Prostate gland (tissue), 2 donors: Measurements from ENCODE around the gene SCGB1C1. TPM values are rescaled to one million over a fixed set of nuclear protein-coding genes. Genes with fewer than 3 reads are reported as not detected.

Experiments
- DNase-seq: peaks from one replicate; pipeline ENCODE4 v3.0.0-alpha.2; 2019; ENCODE audit warnings: low spot score
- H3K27ac ChIP-seq, 2 donors: fragments of 200-600 bp; sonication (generic); 2 replicates each; pipeline ENCODE4 v1.5.1; 2017 to 2019
- H3K27me3 ChIP-seq: fragments of 200-600 bp; sonication (generic); replicated peaks from 2 replicates; pipeline ENCODE4 v1.5.1; 2019; ENCODE audit not compliant: insufficient read depth
- H3K36me3 ChIP-seq, 2 donors: fragments of 200-600 bp; sonication (generic); 1 replicate in 1 of 2; 2 replicates in 1 of 2; pipeline versions ENCODE4 v1.5.1 to v1.8.1; 2017 to 2019
- H3K4me1 ChIP-seq: fragments of 200-600 bp; sonication (generic); replicated peaks from 2 replicates; pipeline ENCODE4 v1.5.1; 2019
- H3K4me3 ChIP-seq, 2 donors: fragments of 200-600 bp; sonication (generic); 2 replicates each; pipeline ENCODE4 v1.5.1; 2017 to 2019
- H3K9me3 ChIP-seq: fragments of 200-600 bp; sonication (generic); 2 replicates; pipeline ENCODE4 v1.5.1; 2017
- POLR2A ChIP-seq: fragments of 450-650 bp; IDR thresholded peaks from one replicate; pipeline ENCODE4 v1.6.1; 2016; ENCODE audit warnings: antibody characterized with exemption, mild to moderate bottlenecking
- POLR2AphosphoS5 ChIP-seq: sonication (generic); formaldehyde crosslinking; IDR thresholded peaks from one replicate; pipeline ENCODE4 v1.6.1; 2017; ENCODE audit warnings: antibody characterized with exemption
- WGBS: methylation state at CpG from one replicate; pipeline ENCODE4 v1.1.5; 2018; 5-methylcytosine and 5-hydroxymethylcytosine counted together
- intact Hi-C: fragments of 100-400 bp; cut with DNase I; formaldehyde crosslinking; loops from one replicate; pipeline ENCODE4 v1.14.2; 2022
- total RNA-seq, 2 donors: library from RNA; depleted of rRNA; stranded (reverse); fragments of >200 nt; gene quantifications; one replicate each; pipeline ENCODE4 v1.1.0, GENCODE V29; 2016
- TF ChIP-seq, protein P1 (sequence below), 4 experiments: fragments of 200-600 bp in 2 of 4; fragments of 450-650 bp in 2 of 4; sonication (generic) in 2 of 4; IDR thresholded peaks; 1 replicate in 3 of 4; 2 replicates in 1 of 4; pipeline ENCODE4 v1.5.1; 2016 to 2019; ENCODE audit warnings: antibody characterized with exemption in 4 of 4, mild to moderate bottlenecking in 2 of 4, moderate library complexity in 2 of 4

SCGB1C1 gene
- total RNA-seq, 2 donors from 2014 or later = not detected

DNA sequence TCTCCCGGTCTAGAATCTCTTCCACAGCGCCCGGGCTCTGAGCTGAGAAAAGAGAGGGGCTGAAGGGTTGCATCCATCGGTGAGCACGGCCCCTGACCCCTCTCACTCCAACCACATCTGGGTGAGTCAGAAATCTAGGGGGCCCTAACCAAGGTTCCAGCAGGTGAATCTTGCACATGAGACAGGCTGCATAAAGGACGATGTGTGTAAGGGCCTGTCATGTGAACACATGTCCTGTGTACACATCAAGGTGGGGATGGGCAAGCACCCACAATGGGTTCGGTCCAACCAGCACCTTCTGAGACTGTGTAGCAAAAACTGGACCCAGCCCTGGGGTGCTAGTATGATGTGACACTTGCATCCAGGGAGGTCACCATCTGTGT, 13.1 kb downstream of the SCGB1C1 start:
- Histone ChIP-seq H3K4me3 (peak overlapping the region; percentile 64 to 98), H3K4me1 (peaks cover 18% of the 10 kb centered on the region), H3K27me3 (no peaks in the 10 kb centered on the region), H3K9me3 (no peaks in the 10 kb centered on the region), H3K27ac (no peak overlapping the region), H3K36me3 (peaks cover under 1 to 9% of the 10 kb centered on the region in 2 donors)
- peak; percentile 7 for DNase-seq
- no peak for TF ChIP-seq POLR2AphosphoS5
- no peak for TF ChIP-seq POLR2A
- TF ChIP-seq, protein P1, sequence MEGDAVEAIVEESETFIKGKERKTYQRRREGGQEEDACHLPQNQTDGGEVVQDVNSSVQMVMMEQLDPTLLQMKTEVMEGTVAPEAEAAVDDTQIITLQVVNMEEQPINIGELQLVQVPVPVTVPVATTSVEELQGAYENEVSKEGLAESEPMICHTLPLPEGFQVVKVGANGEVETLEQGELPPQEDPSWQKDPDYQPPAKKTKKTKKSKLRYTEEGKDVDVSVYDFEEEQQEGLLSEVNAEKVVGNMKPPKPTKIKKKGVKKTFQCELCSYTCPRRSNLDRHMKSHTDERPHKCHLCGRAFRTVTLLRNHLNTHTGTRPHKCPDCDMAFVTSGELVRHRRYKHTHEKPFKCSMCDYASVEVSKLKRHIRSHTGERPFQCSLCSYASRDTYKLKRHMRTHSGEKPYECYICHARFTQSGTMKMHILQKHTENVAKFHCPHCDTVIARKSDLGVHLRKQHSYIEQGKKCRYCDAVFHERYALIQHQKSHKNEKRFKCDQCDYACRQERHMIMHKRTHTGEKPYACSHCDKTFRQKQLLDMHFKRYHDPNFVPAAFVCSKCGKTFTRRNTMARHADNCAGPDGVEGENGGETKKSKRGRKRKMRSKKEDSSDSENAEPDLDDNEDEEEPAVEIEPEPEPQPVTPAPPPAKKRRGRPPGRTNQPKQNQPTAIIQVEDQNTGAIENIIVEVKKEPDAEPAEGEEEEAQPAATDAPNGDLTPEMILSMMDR (IDR thresholded peaks at IDR 0.05) = no peak
- intact Hi-C loops = loop anchor here (2.0 to 5.0 kb wide), 2 partner anchors 31 to 241 kb away; partner anchors contain the start of genes PSMD13 and SIRT3
- 71% methylated on average over 7 of the region's 7 CpGs for WGBS

GRCh38 chr11:206526-207207, 13.8 kb downstream of the SCGB1C1 start:
- DNase-seq = no peak
- Histone ChIP-seq H3K36me3 (peaks cover 6 to 16% of the 10 kb centered on the region in 2 donors), H3K27ac (peak overlapping the region; percentile 98 to 99), H3K4me1 (peaks cover 18% of the 10 kb centered on the region), H3K9me3 (no peaks in the 10 kb centered on the region), H3K27me3 (no peaks in the 10 kb centered on the region), H3K4me3 (peak overlapping the region; percentile 64 to 98)
- TF ChIP-seq, protein P1 (IDR thresholded peaks at IDR 0.05) = no peak
- TF ChIP-seq POLR2AphosphoS5 (no peak), POLR2A (no peak)
- intact Hi-C loops = loop anchor here (2.0 to 5.0 kb wide), 2 partner anchors 30 to 241 kb away; partner anchors contain the start of genes PSMD13 and SIRT3
- WGBS = 2% methylated on average over 17 of the region's 39 CpGs

DNA sequence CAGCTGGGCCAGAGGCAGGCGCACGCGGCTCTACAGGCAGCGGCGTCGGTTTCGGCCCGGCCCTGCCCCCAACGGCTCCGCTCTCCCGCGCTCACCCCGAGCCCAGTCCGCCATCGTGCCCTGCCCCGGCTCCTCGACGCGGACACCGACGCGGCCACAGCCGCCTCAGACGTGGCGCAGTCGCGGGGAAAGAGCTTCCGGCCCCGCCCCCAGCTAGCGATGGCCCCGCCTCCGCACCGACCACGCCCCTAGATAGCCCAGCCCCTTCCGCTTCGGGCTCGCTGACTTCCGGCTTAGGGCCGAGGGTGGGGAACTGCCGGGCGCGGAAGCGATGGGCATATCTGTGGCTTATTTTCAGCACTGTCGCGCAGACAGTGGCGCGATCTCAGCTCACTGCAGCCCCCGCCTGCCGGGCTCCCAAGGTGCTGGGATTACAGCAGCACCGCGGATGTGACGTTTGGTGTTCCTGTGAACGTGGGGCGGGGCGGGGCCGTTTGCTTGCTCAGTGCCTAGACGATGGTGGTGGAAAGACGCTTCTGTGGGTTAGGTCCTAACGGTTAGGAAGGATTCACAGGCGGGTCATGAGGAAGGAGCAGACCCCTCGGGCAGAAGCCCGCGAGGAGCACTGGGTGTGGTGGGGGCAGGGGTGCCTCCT, 14.5 kb downstream of the SCGB1C1 start, which contains the start of the genes BET1L and RIC8A:
TSS of gene BET1L (minus strand) at position 192 of the 655 bp plus-strand sequence. CDS start at position 114, 78 bp downstream.
TSS of gene RIC8A (plus strand) at position 501 of the 655 bp plus-strand sequence. CDS start 1,147 bp downstream, outside the sequence.
- peaks cover 18% of the 10 kb centered on the region for H3K4me1 ChIP-seq
- H3K27me3 ChIP-seq = no peaks in the 10 kb centered on the region
- peak; percentile 99 for TF ChIP-seq POLR2AphosphoS5
- TF ChIP-seq, protein P1 (IDR thresholded peaks at IDR 0.05) = peak in 2 of 4 experiments; percentile 14 to 21
- TF ChIP-seq POLR2A = peak; percentile 91
- under 1% methylated on average over 44 of the region's 63 CpGs for WGBS
- peak within 1 kb of the TSS; percentile 98 to 99 for H3K27ac ChIP-seq
- intact Hi-C loops = loop anchor here (2.0 to 5.0 kb wide), 2 partner anchors 29 to 240 kb away; partner anchors contain the start of genes PSMD13 and SIRT3
- H3K4me3 ChIP-seq = peak within 1 kb of the TSS; percentile 64 to 98
- peaks cover 11 to 22% of the 10 kb centered on the region in 2 donors for H3K36me3 ChIP-seq
- DNase-seq = peak; percentile 95
- no peaks in the 10 kb centered on the region for H3K9me3 ChIP-seq

DNA sequence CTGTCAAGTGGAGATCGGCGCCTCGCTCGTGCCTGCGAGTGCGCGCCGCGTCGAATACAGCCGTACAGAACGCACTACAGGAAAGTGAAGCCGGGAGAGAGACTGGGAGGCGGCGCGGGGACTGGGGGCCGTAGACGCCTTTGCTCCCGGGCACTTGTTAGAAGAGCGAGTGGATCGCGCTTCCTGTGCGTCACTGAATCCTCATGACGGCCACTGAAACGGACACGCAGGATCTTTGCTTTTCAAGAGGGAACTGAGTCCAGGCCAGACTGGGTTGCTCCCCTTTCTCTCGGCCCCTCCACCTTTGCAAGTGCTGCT, 14.9 kb downstream of the SCGB1C1 start:
- DNase-seq = no peak
- Histone ChIP-seq H3K4me3 (peak overlapping the region; percentile 64 to 98), H3K27ac (peak overlapping the region; percentile 98 to 99), H3K27me3 (no peaks in the 10 kb centered on the region), H3K4me1 (peaks cover 18% of the 10 kb centered on the region), H3K36me3 (peaks cover 14 to 23% of the 10 kb centered on the region in 2 donors), H3K9me3 (no peaks in the 10 kb centered on the region)
- WGBS = 0% methylated on average over 27 of the region's 27 CpGs
- intact Hi-C loops = loop anchor here (2.0 to 5.0 kb wide), 2 partner anchors 29 to 239 kb away; partner anchors contain the start of genes PSMD13 and SIRT3
- TF ChIP-seq, protein P1 (IDR thresholded peaks at IDR 0.05) = no peak
